HepG2 (cell line): Measurements from ENCODE around the gene BSG. TPM values are rescaled to one million over a fixed set of nuclear protein-coding genes. Genes with fewer than 3 reads are reported as not detected.

Experiments used
- CREB3 ChIP-seq: sonication (generic); formaldehyde crosslinking; IDR thresholded peaks from 2 replicates; pipeline ENCODE4 v1.5.0; 2020; ENCODE audit warnings: missing genetic modification reagents
- KDM5B ChIP-seq: sonication (generic); formaldehyde crosslinking; IDR thresholded peaks from 2 replicates; pipeline ENCODE4 v1.4.0; 2020; ENCODE audit warnings: missing genetic modification reagents, mild to moderate bottlenecking, borderline replicate concordance
- MBNL3 ChIP-seq: fragments of 250-450 bp; sonication (Bioruptor Pico); conservative IDR thresholded peaks from 2 replicates; pipeline ENCODE4 v1.8.0; 2022; ENCODE audit warnings: mild to moderate bottlenecking, inconsistent platforms
- MLX ChIP-seq: IDR thresholded peaks from 2 replicates; pipeline ENCODE4 v1.6.1; 2016
- PBX3 ChIP-seq: sonication (generic); formaldehyde crosslinking; IDR thresholded peaks from 2 replicates; pipeline ENCODE4 v1.8.1; 2023; ENCODE audit warnings: missing genetic modification reagents, inconsistent platforms, borderline replicate concordance
- STAT6 ChIP-seq: sonication (generic); formaldehyde crosslinking; IDR thresholded peaks from 2 replicates; pipeline ENCODE4 v1.4.0; 2020; ENCODE audit warnings: missing genetic modification reagents, mild to moderate bottlenecking, borderline replicate concordance
- TP53 ChIP-seq: sonication (generic); formaldehyde crosslinking; conservative IDR thresholded peaks from 2 replicates; pipeline ENCODE4 v1.4.0; 2020; ENCODE audit warnings: missing genetic modification reagents
- ZC3H13 ChIP-seq: sonication (generic); formaldehyde crosslinking; IDR thresholded peaks from 2 replicates; pipeline ENCODE4 v1.8.1; 2023; ENCODE audit warnings: mild to moderate bottlenecking, missing genetic modification reagents, moderate library complexity
- ZNF251 ChIP-seq: sonication (generic); formaldehyde crosslinking; IDR thresholded peaks from 2 replicates; pipeline ENCODE4 v1.9.0; 2021; ENCODE audit warnings: mild to moderate bottlenecking, missing genetic modification reagents
- ZNF280D ChIP-seq: sonication (generic); formaldehyde crosslinking; IDR thresholded peaks from 2 replicates; pipeline ENCODE4 v1.5.1; 2020; ENCODE audit warnings: mild to moderate bottlenecking, missing genetic modification reagents
- ZNF501 ChIP-seq: sonication (generic); formaldehyde crosslinking; IDR thresholded peaks from 2 replicates; pipeline ENCODE4 v1.5.1; 2020; ENCODE audit warnings: mild to moderate bottlenecking, moderate library complexity, missing genetic modification reagents
- ZNF646 ChIP-seq: sonication (generic); formaldehyde crosslinking; IDR thresholded peaks from 2 replicates; pipeline ENCODE4 v1.9.0; 2021; ENCODE audit warnings: mild to moderate bottlenecking, missing genetic modification reagents
- polyA plus RNA-seq, 8 experiments: library from polyadenylated mRNA; depleted of rRNA in 3 of 8; stranded (reverse) in 7 of 8; unstranded in 1 of 8; fragments of >200 nt; fragmentation: Illumina TruSeq in 4 of 8; extraction: Trizol in 4 of 8; gene quantifications; 2 replicates each; pipeline versions ENCODE4 v1.2.1 to v1.2.3, GENCODE V29; 2011 to 2016; ENCODE audit warnings: low read depth in 4 of 8, missing spikeins in 1 of 8, mixed read lengths in 1 of 8; ENCODE audit not compliant: insufficient read depth in 1 of 8
- total RNA-seq, 5 experiments: library from RNA; depleted of rRNA; stranded (reverse); fragments of >200 nt; fragmentation: Illumina TruSeq; extraction: Trizol; gene quantifications; 2 replicates each; pipeline ENCODE4 v1.2.3, GENCODE V29; 2016; ENCODE audit warnings: low read depth in 1 of 5

Gene BSG
- total and polyA plus RNA-seq, 2 of the 13 experiments (the other 11 are each of a cell fraction or from before 2014, with no cell fraction given), result 309 to 754 TPM

GRCh38 chr19:572743-573518, 535 bp downstream of the BSG start (continued):
- TF ChIP-seq PBX3 (no peak), ZNF501 (CRISPR knock-in tag) (peak; percentile 37; the same call in 1 of the 2 replicates), MBNL3 (CRISPR knock-in tag) (no peak), MLX (CRISPR knock-in tag) (no peak), TP53 (CRISPR knock-in tag) (no peak), ZNF646 (CRISPR knock-in tag) (no peak), ZC3H13 (no peak), CREB3 (CRISPR knock-in tag) (no peak), KDM5B (0 out of 2 replicates have a peak, but pooled peaks have one; percentile 26), ZNF280D (CRISPR knock-in tag) (no peak), STAT6 (CRISPR knock-in tag) (no peak), ZNF251 (no peak)
